Measurements from ENCODE around the gene PFN2. TPM values are rescaled to one million over a fixed set of nuclear protein-coding genes. Genes with fewer than 3 reads are reported as not detected.

Gene PFN2
- total RNA-seq, 1 donor from 2014 or later: 3.4 TPM

DNA sequence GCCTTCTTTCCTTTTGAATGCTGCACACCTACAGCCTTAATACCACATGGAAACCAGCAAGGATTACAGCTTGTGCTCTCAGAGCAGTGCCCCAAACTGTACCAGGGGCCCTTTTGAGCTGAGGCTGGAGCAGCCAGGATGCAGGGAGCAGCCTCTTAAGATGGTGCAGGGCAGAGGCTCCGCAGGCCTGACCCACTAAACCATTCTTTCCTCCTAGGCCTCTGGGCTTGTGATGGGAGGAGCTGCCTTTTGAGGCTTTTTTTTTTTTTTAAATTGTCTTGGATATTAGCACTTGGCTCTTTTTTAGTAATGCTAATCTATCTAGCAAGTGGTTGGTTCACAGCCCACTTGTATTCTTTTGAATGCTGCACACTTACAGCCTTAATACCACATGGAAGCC is 37.7 kb downstream of the PFN2 start:
- CTCF ChIA-PET: no interaction called here
- intact Hi-C loops (cut with micrococcal nuclease): no loop called here
- H3K27ac Mint-ChIP-seq: no peak overlapping the region
- POLR2A ChIA-PET: no interaction called here
- no peaks in the 10 kb centered on the region for H3K9me3 Mint-ChIP-seq
- H3K4me1 Mint-ChIP-seq: peaks cover 15% of the 10 kb centered on the region
- ATAC-seq (ENCODE audit: low read depth) (no peak), DNase-seq (no peak)
- no peak overlapping the region for H3K4me3 Mint-ChIP-seq
- TF ChIP-seq CTCF (IDR thresholded peaks at IDR 0.05): no peak
- peaks cover 73% of the 10 kb centered on the region for H3K36me3 Mint-ChIP-seq (ENCODE audit: low read depth)
- no peaks in the 10 kb centered on the region for H3K27me3 Mint-ChIP-seq

- no peaks in the 10 kb centered on the region for H3K9me3 Mint-ChIP-seq
- ATAC-seq (ENCODE audit: low read depth) (no peak), DNase-seq (no peak)
- H3K27ac Mint-ChIP-seq: no peak overlapping the region
- CTCF ChIA-PET: interaction anchor here (1.6 kb wide), 1 partner anchor 10 kb away, joined by 3 read pairs; no protein-coding TSS in a partner anchor
- no peak for TF ChIP-seq CTCF (IDR thresholded peaks at IDR 0.05)
- intact Hi-C loops (cut with micrococcal nuclease): no loop called here
- peaks cover 3% of the 10 kb centered on the region for H3K4me1 Mint-ChIP-seq
- POLR2A ChIA-PET: no interaction called here
- no peak overlapping the region for H3K4me3 Mint-ChIP-seq
- H3K36me3 Mint-ChIP-seq (ENCODE audit: low read depth): peaks cover 41% of the 10 kb centered on the region
- no peaks in the 10 kb centered on the region for H3K27me3 Mint-ChIP-seq
These were observed 50.6 kb downstream of the PFN2 start for GRCh38 chr3:149920119-149920518.

- Mint-ChIP-seq H3K27me3 (no peaks in the 10 kb centered on the region), H3K36me3 (ENCODE audit: low read depth) (peaks cover 46% of the 10 kb centered on the region), H3K27ac (no peak overlapping the region), H3K4me1 (peaks cover 3% of the 10 kb centered on the region), H3K9me3 (no peaks in the 10 kb centered on the region), H3K4me3 (no peak overlapping the region)
- CTCF ChIA-PET: interaction anchor here (1.6 kb wide), 1 partner anchor 10 kb away, joined by 3 read pairs; no protein-coding TSS in a partner anchor
- DNase-seq: no peak
- TF ChIP-seq CTCF (IDR thresholded peaks at IDR 0.05): no peak
- intact Hi-C loops (cut with micrococcal nuclease): no loop called here
- no peak for ATAC-seq (ENCODE audit: low read depth)
- POLR2A ChIA-PET: no interaction called here
These were observed 51.2 kb downstream of the PFN2 start for GRCh38 chr3:149919509-149919908.

- Mint-ChIP-seq H3K27me3 (no peaks in the 10 kb centered on the region), H3K27ac (no peak overlapping the region), H3K9me3 (no peaks in the 10 kb centered on the region), H3K36me3 (ENCODE audit: low read depth) (peaks cover 54% of the 10 kb centered on the region), H3K4me3 (no peak overlapping the region), H3K4me1 (peaks cover 3% of the 10 kb centered on the region)
- no peak for TF ChIP-seq CTCF (IDR thresholded peaks at IDR 0.05)
- CTCF ChIA-PET: interaction anchor here (0.7 kb wide), 1 partner anchor 19 kb away, joined by 3 read pairs; no protein-coding TSS in a partner anchor
- no peak for ATAC-seq (ENCODE audit: low read depth)
- intact Hi-C loops (cut with micrococcal nuclease): no loop called here
- no peak for DNase-seq
- POLR2A ChIA-PET: no interaction called here
These were observed 53.5 kb downstream of the PFN2 start for GRCh38 chr3:149917124-149917667.

Other genes with a start within 250 kb of the PFN2 start
- 41.5 and 45.6 TPM in 2 replicates for gene COMMD2, start 218.4 kb downstream of the PFN2 start, total RNA-seq
- not detected in 2 replicates for gene ANKUB1, start 178.3 kb downstream of the PFN2 start, total RNA-seq
- 57.6 and 59.6 TPM in 2 replicates for gene RNF13, start 157.7 kb downstream of the PFN2 start, total RNA-seq